Activated naive CD8-positive, alpha-beta T cell treated with anti-CD3 and anti-CD28 coated beads, Interleukin-2, amount 50 U/mL, for 16 hours (primary cell): ENCODE data around the gene ADAMTS17.

Experiments used
- DNase-seq: peaks from one replicate; pipeline ENCODE4 v3.0.0-alpha.2; 2020; ENCODE audit warnings: low read depth, low spot score

ADAMTS17 gene

DNA sequence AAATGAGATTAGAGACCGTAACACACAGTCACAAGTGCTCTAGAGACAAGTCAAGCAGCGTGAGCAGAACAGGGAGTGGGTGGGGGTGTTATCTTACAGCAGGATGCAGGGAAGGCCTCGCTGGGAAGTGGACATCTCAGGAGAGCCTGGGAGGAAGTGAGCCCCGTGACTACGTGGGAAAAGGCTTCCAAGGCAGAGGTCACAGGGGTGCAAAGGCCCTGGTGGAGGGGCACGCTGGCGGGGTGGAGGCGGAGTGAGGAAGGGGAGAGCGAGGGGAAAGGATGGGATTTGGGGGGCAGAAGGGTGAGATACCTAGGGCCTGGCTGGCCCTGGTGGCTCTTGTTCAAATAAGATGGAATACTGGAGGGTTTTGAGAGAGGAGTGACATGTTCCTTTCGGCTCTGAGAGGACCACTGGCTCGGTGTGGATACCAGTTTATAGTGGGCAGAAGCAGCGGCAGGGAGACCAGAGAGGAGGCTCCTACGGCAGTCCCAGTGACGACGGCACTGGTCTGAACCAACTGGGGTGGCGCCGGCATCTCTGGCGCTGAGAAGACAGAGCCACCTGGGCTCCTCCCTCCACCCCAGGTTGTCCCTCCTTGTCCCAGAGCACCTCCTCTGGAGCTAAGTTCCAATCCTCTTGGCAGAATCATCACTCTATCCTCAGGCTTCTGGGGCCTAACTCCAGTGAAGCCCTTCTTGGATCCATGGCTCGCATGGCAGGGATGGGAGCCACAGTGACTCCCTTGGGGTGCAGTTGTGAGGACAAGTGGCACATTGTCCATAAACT is 342.3 kb downstream of the ADAMTS17 start:
- DNase-seq: no peak

GRCh38 chr15:99998661-99999101 is 343.1 kb downstream of the ADAMTS17 start:
- no peak for DNase-seq

DNA sequence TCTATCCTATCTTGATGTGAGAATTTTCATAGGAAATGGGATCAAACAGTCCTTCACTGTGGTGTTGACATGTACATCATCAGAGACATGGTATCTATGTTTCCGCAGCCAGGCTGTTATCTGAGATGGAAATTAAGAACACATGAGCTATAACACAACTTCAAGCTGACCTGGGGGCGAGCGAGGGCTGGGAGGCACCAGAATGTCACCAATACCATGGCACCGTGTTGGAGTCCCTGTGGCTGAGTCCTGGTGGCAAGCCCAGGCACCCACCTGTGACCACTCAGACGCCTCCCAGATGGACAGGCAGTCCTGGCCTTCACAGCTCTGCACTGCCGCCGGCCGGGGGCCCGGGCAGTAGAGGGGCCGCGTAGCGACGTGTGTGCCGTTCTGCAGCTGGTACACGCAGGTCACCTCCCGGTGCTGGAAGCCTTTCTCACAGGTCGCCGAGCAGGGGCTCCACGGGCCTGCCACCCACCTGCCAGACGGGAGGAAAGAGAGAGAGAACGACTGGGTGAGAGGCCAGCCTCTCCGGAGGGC is 344.6 kb downstream of the ADAMTS17 start:
- no peak for DNase-seq

GRCh38 chr15:99996660-99997059 is 345.1 kb downstream of the ADAMTS17 start:
- no peak for DNase-seq

DNA sequence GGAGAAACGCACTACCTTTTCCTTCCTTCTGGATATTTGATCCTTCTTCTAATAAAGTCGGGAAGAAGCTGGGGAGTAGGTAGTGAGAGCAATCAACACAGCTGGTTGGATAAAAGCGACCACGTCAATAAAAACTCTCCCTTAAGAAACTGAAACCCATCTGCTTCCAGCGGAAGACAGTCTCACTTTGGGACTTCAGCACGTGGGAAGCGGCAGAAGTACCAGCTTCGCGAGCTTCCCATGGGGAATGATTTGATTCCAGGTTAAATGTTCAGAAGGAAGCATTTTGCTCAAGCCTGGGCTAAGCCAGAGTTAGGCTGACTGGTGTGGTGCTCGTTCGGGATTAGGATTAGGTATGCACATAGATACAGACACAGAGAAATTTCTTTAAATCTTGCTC is 346.2 kb downstream of the ADAMTS17 start:
- DNase-seq: no peak

DNA sequence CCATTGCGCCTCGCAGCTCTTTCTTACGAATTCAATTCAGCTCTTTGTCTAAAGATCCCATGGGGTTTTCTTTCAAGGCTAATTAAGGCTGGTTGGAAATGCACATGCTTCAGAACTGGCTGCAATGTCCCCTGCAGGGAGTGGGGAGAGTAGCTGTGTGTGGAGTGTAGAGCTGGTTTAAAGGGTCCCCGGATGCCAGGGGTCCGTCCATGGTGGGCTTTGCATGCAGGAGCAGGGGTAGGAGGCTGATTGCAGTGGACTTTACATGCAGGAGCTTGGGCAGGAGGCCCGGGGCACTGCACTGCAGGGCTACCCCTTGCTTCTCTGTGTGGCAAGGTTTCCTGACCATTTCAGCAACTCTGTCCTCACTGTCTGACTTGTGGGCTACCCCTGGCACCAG is 346.9 kb downstream of the ADAMTS17 start:
- DNase-seq: no peak

- DNase-seq: no peak
Observed at GRCh38 chr15:99993681-99994131, 348.1 kb downstream of the ADAMTS17 start.

- no peak for DNase-seq
Observed at GRCh38 chr15:99993262-99993661, 348.5 kb downstream of the ADAMTS17 start.

GRCh38 chr15:99992611-99993231 is 349.1 kb downstream of the ADAMTS17 start:
- no peak for DNase-seq

GRCh38 chr15:99989095-99989494 is 352.7 kb downstream of the ADAMTS17 start:
- DNase-seq: no peak

- DNase-seq: no peak
Observed at GRCh38 chr15:99987701-99988100, 354.1 kb downstream of the ADAMTS17 start.

GRCh38 chr15:99987119-99987506 is 354.7 kb downstream of the ADAMTS17 start:
- DNase-seq: no peak

- no peak for DNase-seq
Observed at GRCh38 chr15:99986297-99987118, 355.3 kb downstream of the ADAMTS17 start.

GRCh38 chr15:99985878-99986277 is 355.9 kb downstream of the ADAMTS17 start:
- DNase-seq: no peak

GRCh38 chr15:99984491-99985243 is 357.1 kb downstream of the ADAMTS17 start:
- DNase-seq: no peak

DNA sequence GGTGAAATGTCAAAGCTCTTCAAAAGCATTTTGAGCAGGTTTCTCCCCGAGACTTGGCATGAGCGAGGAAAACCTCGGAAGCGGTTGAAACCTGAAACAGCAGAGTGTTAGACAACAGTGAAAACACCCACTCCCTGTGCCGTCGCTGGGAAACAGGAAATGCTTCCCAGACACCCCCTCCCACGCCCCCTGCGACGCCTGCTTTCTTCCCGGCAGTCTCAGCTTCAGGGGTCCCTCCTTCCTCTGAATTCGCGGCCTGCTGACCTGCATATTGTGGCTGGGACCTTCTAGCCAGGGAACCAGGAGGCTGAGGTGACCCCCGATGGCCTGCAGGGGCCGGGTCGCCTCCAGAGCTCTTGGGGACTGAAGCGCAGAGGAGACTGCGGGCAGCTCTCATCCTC is 357.9 kb downstream of the ADAMTS17 start:
- DNase-seq: no peak

- no peak for DNase-seq
Observed at GRCh38 chr15:99983171-99983885, 358.4 kb downstream of the ADAMTS17 start.

DNA sequence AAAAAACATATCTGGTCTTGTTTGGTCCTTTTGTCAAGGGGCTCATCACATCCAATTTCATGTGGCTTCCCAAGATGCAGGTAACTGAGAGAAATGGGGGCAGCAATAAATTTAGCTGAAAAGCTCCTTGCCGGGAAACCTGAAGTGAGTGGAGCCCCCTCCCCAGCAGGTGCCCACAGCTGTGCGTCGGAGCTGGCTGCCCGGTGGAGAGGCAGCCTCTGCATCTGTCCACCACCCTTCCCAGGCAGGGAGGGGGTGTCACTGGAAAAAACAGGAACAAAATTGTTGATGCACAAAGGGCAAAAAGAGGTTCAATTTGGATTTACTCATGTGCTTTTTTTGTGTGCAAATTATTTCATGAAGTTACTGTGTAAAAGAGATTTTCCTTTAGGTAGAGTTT is 359.1 kb downstream of the ADAMTS17 start:
- DNase-seq: no peak

GRCh38 chr15:99981839-99982658 is 359.7 kb downstream of the ADAMTS17 start:
- no peak for DNase-seq

DNA sequence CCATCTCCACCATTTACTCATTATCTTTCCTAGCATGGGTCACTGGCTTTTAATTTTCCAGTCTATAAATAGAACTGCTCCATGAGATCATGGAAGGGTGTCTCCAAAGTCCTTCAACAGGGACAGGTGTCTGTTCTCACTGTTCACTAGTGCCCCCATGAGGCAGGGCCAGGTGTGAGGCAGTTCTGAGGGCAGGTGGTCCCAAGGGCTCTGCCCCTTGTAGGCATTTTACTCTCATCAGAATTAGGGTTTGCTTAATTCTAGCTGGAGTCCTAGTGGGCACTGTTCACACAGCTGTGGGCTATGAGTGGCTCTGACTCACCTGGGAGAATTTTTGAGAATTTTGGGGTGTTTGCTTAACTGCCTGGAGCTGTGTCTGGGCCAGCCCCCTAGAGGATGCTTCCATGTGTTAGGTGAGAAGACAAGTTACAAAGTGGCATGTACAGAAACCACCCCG is 360.6 kb downstream of the ADAMTS17 start:
- DNase-seq: no peak
